GM23248 (cell line): ENCODE data around the gene KRT71. TPM values are rescaled to one million over a fixed set of nuclear protein-coding genes. Genes with fewer than 3 reads are reported as not detected.

Experiments
- DNase-seq: peaks from one replicate; pipeline ENCODE4 v3.0.0-alpha.2; 2015
- H2AFZ ChIP-seq: fragments of 200-600 bp; sonication (generic); 2 replicates; pipeline ENCODE4 v1.6.1; 2016; ENCODE audit warnings: antibody characterized with exemption
- H3F3A ChIP-seq: fragments of 200-600 bp; sonication (generic); 2 replicates; pipeline ENCODE4 v1.6.1; 2016; ENCODE audit warnings: mild to moderate bottlenecking, antibody characterized with exemption, mixed run types; ENCODE audit not compliant: insufficient read depth
- H3K27ac ChIP-seq: fragments of 200-600 bp; sonication (generic); 2 replicates; pipeline ENCODE4 v1.5.1; 2016; ENCODE audit warnings: mild to moderate bottlenecking
- H3K27me3 ChIP-seq: fragments of 200-600 bp; sonication (generic); replicated peaks from 2 replicates; pipeline ENCODE4 v1.6.1; 2016; ENCODE audit warnings: mild to moderate bottlenecking; ENCODE audit not compliant: insufficient read depth
- H3K36me3 ChIP-seq: fragments of 200-600 bp; sonication (generic); 2 replicates; pipeline ENCODE4 v1.6.1; 2016; ENCODE audit warnings: low read depth, mild to moderate bottlenecking
- H3K4me1 ChIP-seq: fragments of 200-600 bp; sonication (generic); 2 replicates; pipeline ENCODE4 v1.6.1; 2016; ENCODE audit warnings: mild to moderate bottlenecking; ENCODE audit not compliant: insufficient read depth
- H3K4me2 ChIP-seq: fragments of 200-600 bp; sonication (generic); one replicate; pipeline ENCODE4 v1.6.1; 2016; ENCODE audit warnings: mild to moderate bottlenecking; ENCODE audit not compliant: unreplicated experiment
- H3K4me3 ChIP-seq: fragments of 200-600 bp; sonication (generic); 2 replicates; pipeline ENCODE4 v1.5.1; 2016; ENCODE audit warnings: mild to moderate bottlenecking
- H3K79me2 ChIP-seq: fragments of 200-600 bp; sonication (generic); 2 replicates; pipeline ENCODE4 v1.6.1; 2016; ENCODE audit warnings: mild to moderate bottlenecking; ENCODE audit not compliant: insufficient read depth
- H3K9ac ChIP-seq: fragments of 200-600 bp; sonication (generic); 2 replicates; pipeline ENCODE4 v1.6.1; 2016; ENCODE audit warnings: mild to moderate bottlenecking
- H3K9me2 ChIP-seq: fragments of 200-600 bp; sonication (generic); 2 replicates; pipeline ENCODE4 v1.6.1; 2016; ENCODE audit warnings: mixed run types, mild to moderate bottlenecking, moderate library complexity; ENCODE audit not compliant: insufficient read depth
- H3K9me3 ChIP-seq: fragments of 200-600 bp; sonication (generic); one replicate; pipeline ENCODE4 v1.6.1; 2017; ENCODE audit warnings: low read depth
- H4K20me1 ChIP-seq: fragments of 200-600 bp; sonication (generic); 2 replicates; pipeline ENCODE4 v1.6.0; 2016; ENCODE audit not compliant: insufficient read depth
- EZH2 ChIP-seq: fragments of 200-600 bp; sonication (generic); IDR thresholded peaks from 2 replicates; pipeline ENCODE4 v1.6.1; 2018; ENCODE audit warnings: antibody characterized with exemption, mild to moderate bottlenecking; ENCODE audit not compliant: insufficient read depth, poor library complexity, severe bottlenecking
- EZH2phosphoT487 ChIP-seq: fragments of 200-600 bp; sonication (generic); IDR thresholded peaks from 2 replicates; pipeline ENCODE4 v1.6.1; 2018; ENCODE audit warnings: antibody characterized with exemption, moderate library complexity, mild to moderate bottlenecking, low read depth; ENCODE audit not compliant: insufficient read depth
- WGBS, 2 experiments: methylation state at CpG; one replicate each; pipeline ENCODE4 v1.1.6; 2015 to 2017; ENCODE audit warnings: low lambda C conversion rate in 2 of 2, low coverage in 1 of 2; ENCODE audit errors: missing lambda C conversion rate in 2 of 2; 5-methylcytosine and 5-hydroxymethylcytosine counted together
- in situ Hi-C: fragments of 300-500 bp; cut with MboI; formaldehyde crosslinking; loops from 2 replicates; pipeline ENCODE4 v1.15.0; 2020
- polyA plus RNA-seq: library from polyadenylated mRNA; unstranded; fragments of >200 nt; fragmentation: Nextera tagmentation; extraction: Ambion mirVana; gene quantifications from 2 replicates; pipeline ENCODE4 v1.2.1, GENCODE V29; 2016
- total RNA-seq: library from RNA; depleted of rRNA; stranded (reverse); fragments of >200 nt; shearing (Covaris generic); gene quantifications from 2 replicates; pipeline ENCODE4 v1.2.3, GENCODE V29; 2014

Gene KRT71
- total and polyA plus RNA-seq, 2 experiments from 2014 or later: not detected

GRCh38 chr12:52570511-52570910 is 17.6 kb upstream of the KRT71 start:
- Histone ChIP-seq H2AFZ (no peak overlapping the region), H3K4me1 (no peaks in the 10 kb centered on the region), H3K27me3 (peaks cover 62% of the 10 kb centered on the region), H3K9me3 (no peaks in the 10 kb centered on the region), H3K9ac (no peak overlapping the region), H3K27ac (no peak overlapping the region), H3K36me3 (no peaks in the 10 kb centered on the region), H4K20me1 (no peaks in the 10 kb centered on the region), H3K9me2 (no peaks in the 10 kb centered on the region), H3K4me3 (no peak overlapping the region), H3K4me2 (no peak overlapping the region), H3F3A (no peaks in the 10 kb centered on the region), H3K79me2 (no peaks in the 10 kb centered on the region)
- in situ Hi-C loops: no loop called here
- no peak for TF ChIP-seq EZH2
- 73 to 79% methylated on average over 10 of the region's 10 CpGs for WGBS, 2 experiments
- DNase-seq: no peak

- no peaks in the 10 kb centered on the region for H3F3A ChIP-seq
- H4K20me1 ChIP-seq: no peaks in the 10 kb centered on the region
- H3K4me3 ChIP-seq: no peak overlapping the region
- no peaks in the 10 kb centered on the region for H3K4me1 ChIP-seq
- H3K27ac ChIP-seq: no peak overlapping the region
- H3K9me2 ChIP-seq: no peaks in the 10 kb centered on the region
- TF ChIP-seq EZH2phosphoT487 (no peak), EZH2 (no peak)
- no peak overlapping the region for H3K4me2 ChIP-seq
- H3K27me3 ChIP-seq: peaks cover 76% of the 10 kb centered on the region
- H3K9ac ChIP-seq: no peak overlapping the region
- WGBS, 2 experiments: 74 to 76% methylated on average over 12 of the region's 12 CpGs
- in situ Hi-C loops: no loop called here
- no peak for DNase-seq
- no peaks in the 10 kb centered on the region for H3K9me3 ChIP-seq
- H3K79me2 ChIP-seq: no peaks in the 10 kb centered on the region
- no peak overlapping the region for H2AFZ ChIP-seq
- H3K36me3 ChIP-seq: no peaks in the 10 kb centered on the region
Observed at GRCh38 chr12:52568111-52568510, 15.2 kb upstream of the KRT71 start.

- Histone ChIP-seq H2AFZ (no peak overlapping the region), H3K4me3 (no peak overlapping the region), H3K27me3 (peaks cover 66% of the 10 kb centered on the region), H4K20me1 (no peaks in the 10 kb centered on the region), H3K9me3 (no peaks in the 10 kb centered on the region), H3K79me2 (no peaks in the 10 kb centered on the region), H3K36me3 (no peaks in the 10 kb centered on the region), H3K9ac (no peak overlapping the region), H3K4me2 (no peak overlapping the region), H3F3A (no peaks in the 10 kb centered on the region), H3K4me1 (no peaks in the 10 kb centered on the region), H3K27ac (no peak overlapping the region), H3K9me2 (no peaks in the 10 kb centered on the region)
- in situ Hi-C loops: no loop called here
- DNase-seq: no peak
- 65 to 75% methylated on average over 8 of the region's 8 CpGs for WGBS, 2 experiments
- TF ChIP-seq EZH2phosphoT487: no peak
- TF ChIP-seq EZH2: no peak
Observed at GRCh38 chr12:52566847-52567291, 13.9 kb upstream of the KRT71 start.

- no peaks in the 10 kb centered on the region for H3K9me3 ChIP-seq
- H3K9ac ChIP-seq: no peak overlapping the region
- no peak overlapping the region for H2AFZ ChIP-seq
- in situ Hi-C loops: no loop called here
- TF ChIP-seq EZH2phosphoT487 (no peak), EZH2 (no peak)
- H3K27ac ChIP-seq: no peak overlapping the region
- no peak for DNase-seq
- H3K4me3 ChIP-seq: no peak overlapping the region
- no peaks in the 10 kb centered on the region for H3F3A ChIP-seq
- H3K36me3 ChIP-seq: no peaks in the 10 kb centered on the region
- no peaks in the 10 kb centered on the region for H3K9me2 ChIP-seq
- 31 to 35% methylated on average over 1 of the region's 1 CpG for WGBS, 2 experiments
- H4K20me1 ChIP-seq: no peaks in the 10 kb centered on the region
- peaks cover 50% of the 10 kb centered on the region for H3K27me3 ChIP-seq
- H3K4me2 ChIP-seq: no peak overlapping the region
- no peaks in the 10 kb centered on the region for H3K79me2 ChIP-seq
- no peaks in the 10 kb centered on the region for H3K4me1 ChIP-seq
Observed at GRCh38 chr12:52564582-52564981, 11.6 kb upstream of the KRT71 start.

GRCh38 chr12:52561880-52562449 is 9.0 kb upstream of the KRT71 start:
- H3F3A ChIP-seq: no peaks in the 10 kb centered on the region
- H3K4me2 ChIP-seq: no peak overlapping the region
- no peak for TF ChIP-seq EZH2phosphoT487
- TF ChIP-seq EZH2: no peak
- no peaks in the 10 kb centered on the region for H3K79me2 ChIP-seq
- no peaks in the 10 kb centered on the region for H3K9me3 ChIP-seq
- H3K4me1 ChIP-seq: no peaks in the 10 kb centered on the region
- peak; percentile 22 for DNase-seq
- no peak overlapping the region for H2AFZ ChIP-seq
- H3K36me3 ChIP-seq: no peaks in the 10 kb centered on the region
- H3K9me2 ChIP-seq: no peaks in the 10 kb centered on the region
- H3K4me3 ChIP-seq: no peak overlapping the region
- in situ Hi-C loops: no loop called here
- no peak overlapping the region for H3K27ac ChIP-seq
- H3K9ac ChIP-seq: no peak overlapping the region
- 61 to 69% methylated on average over 3 of the region's 3 CpGs for WGBS, 2 experiments
- peaks cover 49% of the 10 kb centered on the region for H3K27me3 ChIP-seq
- no peaks in the 10 kb centered on the region for H4K20me1 ChIP-seq
